ENCODE measurements around the gene LYSMD3. TPM values are rescaled to one million over a fixed set of nuclear protein-coding genes. Genes with fewer than 3 reads are reported as not detected.
A peak's percentile ranks its signal among the peaks of the same experiment; 100 is the strongest.

LYSMD3 gene
- polyA plus RNA-seq, 1 experiment = 25.8 TPM

GRCh38 chr5:90475436-90475980, 53.9 kb downstream of the LYSMD3 start:
- no peaks in the 10 kb centered on the region for H3K27me3 ChIP-seq (ENCODE audit: control insufficient read depth, insufficient read depth, low read length)
- H3K9me3 ChIP-seq (ENCODE audit: control insufficient read depth, insufficient read depth, low read length) = no peaks in the 10 kb centered on the region; the same call in 1 of the 2 replicates
- POLR2A ChIA-PET = interaction anchor here (1.3 kb wide), 1 partner anchor 43 kb away, joined by 3 read pairs; no protein-coding TSS in a partner anchor
- H3K4me3 ChIP-seq (ENCODE audit: low read depth, low read length) = peak overlapping the region; percentile 86
- DNase-seq (ENCODE audit: low read depth, low spot score) = no peak
- CTCF ChIA-PET = interaction anchor here (0.6 to 2.1 kb wide), 7 partner anchors 11 to 65 kb away, joined by 3 to 10 read pairs (median 4); partner anchors contain the start of gene CETN3
- TF ChIP-seq, protein P1, sequence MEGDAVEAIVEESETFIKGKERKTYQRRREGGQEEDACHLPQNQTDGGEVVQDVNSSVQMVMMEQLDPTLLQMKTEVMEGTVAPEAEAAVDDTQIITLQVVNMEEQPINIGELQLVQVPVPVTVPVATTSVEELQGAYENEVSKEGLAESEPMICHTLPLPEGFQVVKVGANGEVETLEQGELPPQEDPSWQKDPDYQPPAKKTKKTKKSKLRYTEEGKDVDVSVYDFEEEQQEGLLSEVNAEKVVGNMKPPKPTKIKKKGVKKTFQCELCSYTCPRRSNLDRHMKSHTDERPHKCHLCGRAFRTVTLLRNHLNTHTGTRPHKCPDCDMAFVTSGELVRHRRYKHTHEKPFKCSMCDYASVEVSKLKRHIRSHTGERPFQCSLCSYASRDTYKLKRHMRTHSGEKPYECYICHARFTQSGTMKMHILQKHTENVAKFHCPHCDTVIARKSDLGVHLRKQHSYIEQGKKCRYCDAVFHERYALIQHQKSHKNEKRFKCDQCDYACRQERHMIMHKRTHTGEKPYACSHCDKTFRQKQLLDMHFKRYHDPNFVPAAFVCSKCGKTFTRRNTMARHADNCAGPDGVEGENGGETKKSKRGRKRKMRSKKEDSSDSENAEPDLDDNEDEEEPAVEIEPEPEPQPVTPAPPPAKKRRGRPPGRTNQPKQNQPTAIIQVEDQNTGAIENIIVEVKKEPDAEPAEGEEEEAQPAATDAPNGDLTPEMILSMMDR (IDR thresholded peaks at IDR 0.05; ENCODE audit: low read depth, low read length) = no peak
- no peak overlapping the region for H3K27ac ChIP-seq (ENCODE audit: low read depth, low read length)

DNA sequence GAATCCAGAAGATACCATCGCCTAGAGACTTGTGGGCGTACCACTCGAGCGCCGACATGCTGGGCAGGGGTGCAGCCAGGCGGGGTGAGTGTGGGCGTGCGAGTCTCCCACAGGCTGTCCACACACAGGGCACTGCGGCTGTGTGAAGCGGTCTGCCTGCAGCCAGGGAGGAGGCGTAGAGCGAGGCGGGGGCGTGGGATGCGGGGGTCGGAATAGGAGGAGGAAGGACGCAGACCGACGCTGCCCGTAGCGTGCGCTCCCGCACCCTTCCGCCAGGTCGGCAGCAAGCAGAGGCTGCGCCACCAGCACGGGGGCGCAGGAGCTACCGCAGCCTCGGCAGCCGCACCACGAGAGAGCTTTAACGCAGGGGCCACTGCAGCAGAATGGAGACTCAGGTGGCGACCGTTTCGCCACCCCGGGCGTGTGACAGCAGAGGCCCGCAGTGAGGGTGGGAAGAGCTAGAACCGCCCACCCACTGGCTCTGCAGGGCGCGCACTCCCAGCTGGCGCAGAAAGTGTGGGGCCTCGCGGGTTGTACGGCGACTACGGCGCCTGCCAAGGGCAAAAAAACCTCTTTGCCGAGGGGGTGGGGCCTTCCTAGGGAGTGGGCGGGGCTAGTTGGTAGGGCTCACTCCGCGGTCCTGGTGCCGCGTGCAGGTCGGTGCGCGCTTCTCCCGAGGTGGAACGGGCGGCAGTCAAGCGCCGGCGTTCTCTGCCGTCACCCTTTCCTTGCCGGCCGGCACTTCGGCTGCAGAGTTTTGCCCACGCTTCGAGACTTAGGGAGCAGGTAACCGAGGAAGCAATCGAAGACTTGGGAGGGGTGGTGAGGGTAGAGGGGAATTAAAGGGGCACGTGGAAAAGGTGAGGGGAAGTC, 54.9 kb downstream of the LYSMD3 start, which contains the start of the genes MBLAC2 and POLR3G:
Gene MBLAC2, minus strand, starts transcription at position 537 of the 873 bp plus-strand sequence. Its CDS starts 479 bp downstream, at position 58.
Gene POLR3G, plus strand, starts transcription at position 630 of the 873 bp plus-strand sequence. CDS start 10,704 bp downstream, outside the sequence.
- TF ChIP-seq, protein P1 (IDR thresholded peaks at IDR 0.05; ENCODE audit: low read depth, low read length) = peak; percentile 61
- H3K27ac ChIP-seq (ENCODE audit: low read depth, low read length) = peak within 1 kb of the TSS; percentile 59

DNA sequence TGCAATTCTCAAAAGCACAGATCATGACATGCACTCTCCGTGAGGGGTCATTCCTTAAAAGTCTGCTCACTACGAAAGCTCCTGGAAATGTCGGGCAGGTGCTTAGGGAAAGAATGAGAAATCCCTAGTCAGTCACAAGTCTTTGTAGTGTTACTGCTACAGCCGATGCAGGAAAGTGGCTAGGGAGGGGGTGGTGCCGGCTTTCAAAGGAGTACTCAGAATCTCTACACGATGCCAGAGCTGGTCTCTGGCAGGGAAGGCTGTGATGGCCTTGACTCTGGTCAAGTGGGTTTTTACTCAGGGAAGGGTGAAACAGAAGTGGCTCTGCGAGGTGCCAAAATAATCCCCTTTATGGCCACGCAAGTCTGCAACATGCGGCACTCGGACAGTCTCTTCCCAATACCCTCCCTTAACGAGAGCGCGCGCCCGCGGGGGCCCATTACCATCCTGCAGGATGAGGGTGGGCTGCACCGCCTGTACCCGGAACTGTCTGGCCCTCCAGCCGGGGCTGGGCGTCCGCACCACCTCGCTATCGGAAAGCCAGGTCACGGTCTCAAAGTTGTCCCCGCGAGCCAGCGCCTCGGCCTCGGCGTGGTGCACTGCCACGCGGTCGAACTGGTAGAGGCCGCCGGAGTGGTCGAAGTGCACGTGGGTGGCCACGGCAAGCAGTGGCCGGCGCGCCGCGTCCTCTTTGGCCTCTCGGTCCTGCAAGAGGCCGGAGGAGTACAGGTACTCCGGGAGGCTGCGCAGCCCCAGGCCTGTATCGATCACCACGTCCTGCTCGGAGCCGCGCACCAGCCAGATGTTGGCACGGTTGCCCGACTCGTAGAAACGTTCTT, 55.8 kb downstream of the LYSMD3 start:
- ChIA-PET POLR2A (interaction anchor here (0.6 to 1.3 kb wide), 4 partner anchors 34 to 64 kb away, joined by 4 to 9 read pairs (median 6); partner anchors contain the start of gene CETN3), CTCF (interaction anchor here (0.9 to 2.1 kb wide), 10 partner anchors 10 to 63 kb away, joined by 3 to 10 read pairs (median 4); partner anchors contain the start of gene CETN3)

More for the DNA sequence above, 54.9 kb downstream of the LYSMD3 start, which contains the start of the genes MBLAC2 and POLR3G:
- ChIA-PET CTCF (interaction anchor here (0.6 to 2.1 kb wide), 14 partner anchors 11 to 1783 kb away, joined by 3 to 10 read pairs (median 4); partner anchors contain the start of gene CETN3), POLR2A (interaction anchor here (0.9 to 1.3 kb wide), 5 partner anchors 26 to 64 kb away, joined by 3 to 7 read pairs (median 5); partner anchors contain the start of genes CETN3 and LYSMD3)
- peak; percentile 69 for DNase-seq (ENCODE audit: low read depth, low spot score)
- no peaks in the 10 kb centered on the region; the same call in 1 of the 2 replicates for H3K9me3 ChIP-seq (ENCODE audit: control insufficient read depth, insufficient read depth, low read length)
- H3K27me3 ChIP-seq (ENCODE audit: control insufficient read depth, insufficient read depth, low read length) = no peaks in the 10 kb centered on the region
- H3K4me3 ChIP-seq (ENCODE audit: low read depth, low read length) = peak within 1 kb of the TSS; percentile 86

DNA sequence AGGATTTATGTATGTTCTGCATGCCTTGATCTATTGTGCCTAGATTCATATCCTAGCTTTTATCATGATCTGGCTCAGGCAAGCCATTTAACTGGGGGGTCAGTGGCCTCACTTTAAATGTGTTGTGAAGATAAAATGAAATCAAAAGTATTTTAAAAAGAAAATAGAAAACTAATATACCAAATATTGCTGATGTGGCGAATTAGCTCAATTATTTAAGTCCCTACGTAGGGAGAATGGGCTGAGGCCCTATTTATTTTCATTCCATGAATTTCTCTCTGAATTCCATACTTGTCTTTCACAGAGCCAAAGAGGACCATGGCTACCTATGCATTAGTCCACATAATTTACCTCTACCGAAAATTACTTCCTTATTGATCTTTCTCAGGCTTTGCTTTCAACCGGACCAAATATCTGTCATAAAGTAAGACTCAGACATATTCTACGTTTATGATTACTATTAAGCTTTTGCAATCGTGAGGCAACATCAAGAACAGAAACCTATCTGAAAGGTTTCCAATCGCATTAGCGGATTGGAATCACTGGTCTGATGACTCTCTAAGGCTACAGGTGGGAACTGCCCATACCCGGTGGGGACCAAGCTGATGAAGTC, 56.5 kb downstream of the LYSMD3 start:
- Histone ChIP-seq H3K4me3 (ENCODE audit: low read depth, low read length) (peak overlapping the region; percentile 86), H3K9me3 (ENCODE audit: control insufficient read depth, insufficient read depth, low read length) (no peaks in the 10 kb centered on the region; the same call in 1 of the 2 replicates), H3K27ac (ENCODE audit: low read depth, low read length) (no peak overlapping the region), H3K27me3 (ENCODE audit: control insufficient read depth, insufficient read depth, low read length) (no peaks in the 10 kb centered on the region)
- TF ChIP-seq, protein P1 (IDR thresholded peaks at IDR 0.05; ENCODE audit: low read depth, low read length) = no peak
- DNase-seq (ENCODE audit: low read depth, low spot score) = no peak
- CTCF ChIA-PET = interaction anchor here (0.7 to 1.3 kb wide), 4 partner anchors 11 to 39 kb away, joined by 3 read pairs; no protein-coding TSS in a partner anchor
- POLR2A ChIA-PET = interaction anchor here (0.6 to 1.0 kb wide), 2 partner anchors 33 to 57 kb away, joined by 4 to 9 read pairs; no protein-coding TSS in a partner anchor

More for the DNA sequence above, 55.8 kb downstream of the LYSMD3 start:
- Histone ChIP-seq H3K4me3 (ENCODE audit: low read depth, low read length) (peak overlapping the region; percentile 86), H3K27ac (ENCODE audit: low read depth, low read length) (peak overlapping the region; percentile 59), H3K9me3 (ENCODE audit: control insufficient read depth, insufficient read depth, low read length) (no peaks in the 10 kb centered on the region; the same call in 1 of the 2 replicates), H3K27me3 (ENCODE audit: control insufficient read depth, insufficient read depth, low read length) (no peaks in the 10 kb centered on the region)
- DNase-seq (ENCODE audit: low read depth, low spot score) = no peak
- TF ChIP-seq, protein P1 (IDR thresholded peaks at IDR 0.05; ENCODE audit: low read depth, low read length) = no peak

Measured in AG04450 (cell line).